GM19043 (cell line): ENCODE data around the gene PCNX1.
"Not testable (repeated sequence)": the region's sequence is repeated elsewhere in the genome, so short reads cannot be mapped to it uniquely, and the experiment has no call there.

Source experiments
- ATAC-seq: cut with Tn5 transposase; IDR thresholded peaks from one replicate; pipeline ENCODE4 v1.9.1; 2021; ENCODE audit warnings: low read depth; ENCODE audit not compliant: unreplicated experiment

The PCNX1 gene

DNA sequence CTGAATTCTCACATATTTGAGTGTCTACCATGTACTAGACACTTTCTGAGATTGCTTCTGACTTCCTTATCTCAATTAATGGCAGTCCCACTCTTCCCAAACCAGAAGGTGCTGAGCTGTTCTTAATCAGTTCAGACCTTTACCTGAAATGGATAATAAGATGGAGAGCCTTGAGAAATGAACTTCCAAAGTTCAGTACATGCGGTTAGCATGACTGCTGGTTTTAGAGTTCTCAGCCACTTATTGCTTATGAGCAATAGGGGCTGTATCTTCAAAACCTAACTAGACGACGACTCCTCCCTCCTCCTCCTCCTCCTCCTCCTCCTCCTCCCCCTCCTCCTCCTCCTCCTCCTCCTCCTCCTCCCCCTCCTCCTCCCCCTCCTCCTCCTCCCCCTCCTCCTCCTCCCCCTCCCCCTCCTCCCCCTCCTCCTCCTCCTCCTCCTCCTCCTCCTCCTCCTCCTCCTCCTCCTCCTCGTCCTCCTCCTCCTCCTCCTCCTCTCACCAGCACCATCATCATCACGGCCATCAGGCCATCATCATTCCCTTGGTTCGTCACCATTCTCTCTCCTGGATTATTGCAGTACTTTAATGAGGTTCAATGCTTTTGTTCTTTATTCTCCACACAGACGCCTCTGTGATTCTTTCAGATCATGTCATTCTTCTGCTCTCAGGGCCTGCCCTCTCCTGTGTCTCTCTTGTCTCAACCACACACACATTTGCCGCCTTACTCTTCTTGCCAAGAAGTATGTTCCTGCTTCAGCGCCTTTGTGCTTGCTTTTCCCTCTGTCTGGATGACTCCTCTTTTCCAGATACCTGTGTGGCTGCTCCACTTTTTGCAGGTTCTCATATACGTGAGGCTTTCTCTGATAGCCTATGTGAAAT is 2.7 kb downstream of the PCNX1 start:
- ATAC-seq: no peak

DNA sequence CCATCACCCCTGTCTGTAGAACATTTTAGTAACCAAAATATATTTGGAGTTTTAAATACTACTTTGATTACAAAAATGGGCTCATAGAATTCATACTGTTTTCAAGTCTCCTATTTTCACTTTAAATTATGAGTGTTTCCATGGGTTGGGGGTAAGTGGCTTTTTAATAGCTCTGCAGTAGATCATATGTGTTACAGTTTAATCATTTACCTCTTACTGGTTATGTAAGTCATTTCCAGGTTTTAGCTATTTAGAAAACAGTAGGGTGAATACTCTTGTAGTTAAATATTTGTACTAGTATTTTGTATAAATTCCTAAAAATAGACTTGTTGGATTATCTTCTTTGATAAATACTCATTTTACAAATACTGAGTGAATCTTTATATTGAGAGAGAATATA is 8.2 kb downstream of the PCNX1 start:
- ATAC-seq: no peak

DNA sequence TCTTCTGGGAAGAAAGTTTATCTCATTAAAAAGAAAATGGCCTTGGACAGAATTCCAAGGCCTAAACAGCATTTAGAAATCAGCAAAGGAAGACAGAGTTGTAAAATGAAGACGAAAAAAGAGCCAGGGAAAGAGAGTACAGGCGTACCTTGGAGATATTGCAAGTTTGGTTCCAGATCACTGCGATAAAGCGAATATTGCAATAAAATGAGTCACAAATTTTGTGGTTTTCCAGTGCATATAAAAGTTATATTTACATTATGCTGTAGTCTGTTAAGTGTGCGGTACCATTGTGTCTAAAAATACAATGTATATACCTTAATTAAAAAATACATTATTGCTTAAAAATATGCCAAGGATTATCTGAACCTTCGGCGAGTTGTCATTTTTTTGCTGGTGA is 9.0 kb downstream of the PCNX1 start:
- no peak for ATAC-seq

DNA sequence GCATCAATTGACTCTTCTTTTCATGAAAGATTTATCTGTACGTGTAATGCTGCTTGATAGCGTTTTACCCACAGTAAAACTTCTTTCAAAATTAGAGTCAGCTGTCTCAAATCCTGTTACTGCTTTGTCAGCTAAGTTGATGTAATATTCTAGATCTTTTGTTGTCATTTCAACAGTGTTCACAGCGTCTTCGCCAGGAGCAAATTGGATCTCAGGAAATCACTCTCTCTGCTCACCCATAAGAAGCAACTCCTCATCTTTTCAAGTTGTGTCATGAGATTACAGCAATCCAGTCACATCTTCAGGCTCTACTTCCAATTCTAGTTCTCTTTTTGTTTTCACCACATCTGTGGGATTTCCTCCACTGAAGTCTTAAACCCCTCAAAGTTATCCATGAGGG is 9.5 kb downstream of the PCNX1 start:
- ATAC-seq: no peak

DNA sequence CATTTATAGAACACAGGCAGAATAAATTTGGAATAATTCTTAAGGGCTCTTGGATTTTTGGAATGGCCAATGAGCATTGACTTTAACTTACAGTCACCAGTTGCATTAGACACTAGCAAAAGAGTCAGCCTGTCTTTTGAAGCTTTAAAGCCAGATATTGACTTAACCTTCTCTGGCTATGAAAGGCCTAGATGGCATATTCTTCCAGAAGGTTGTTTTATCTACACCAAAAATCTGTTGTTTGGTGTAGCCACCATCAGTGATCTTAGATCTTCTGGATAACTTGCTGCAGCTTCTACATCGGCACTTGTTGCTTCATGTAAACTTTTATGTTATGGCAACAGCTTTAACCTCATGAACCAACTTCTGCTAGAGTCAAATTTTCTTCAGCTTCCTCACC is 10.4 kb downstream of the PCNX1 start:
- ATAC-seq: no peak

DNA sequence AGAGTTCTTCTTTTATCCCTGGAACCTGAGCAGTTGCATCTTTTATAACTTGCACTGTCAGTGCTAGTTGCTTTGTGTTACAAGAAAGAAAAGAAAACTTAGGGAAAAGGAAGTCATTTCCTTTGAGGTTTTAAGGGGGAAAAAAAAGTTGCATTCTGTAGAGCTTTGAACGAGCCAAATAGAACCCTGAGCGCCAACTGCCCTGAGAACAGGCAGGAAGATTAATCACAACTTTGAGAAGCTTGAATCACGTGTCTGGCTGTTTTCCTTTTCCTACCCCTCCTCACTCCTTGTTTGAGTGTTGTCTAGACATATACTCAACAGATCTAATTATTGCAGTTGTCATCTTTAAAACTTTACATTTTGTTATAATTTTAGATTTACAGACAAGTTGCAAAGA is 12.5 kb downstream of the PCNX1 start:
- ATAC-seq: no peak

DNA sequence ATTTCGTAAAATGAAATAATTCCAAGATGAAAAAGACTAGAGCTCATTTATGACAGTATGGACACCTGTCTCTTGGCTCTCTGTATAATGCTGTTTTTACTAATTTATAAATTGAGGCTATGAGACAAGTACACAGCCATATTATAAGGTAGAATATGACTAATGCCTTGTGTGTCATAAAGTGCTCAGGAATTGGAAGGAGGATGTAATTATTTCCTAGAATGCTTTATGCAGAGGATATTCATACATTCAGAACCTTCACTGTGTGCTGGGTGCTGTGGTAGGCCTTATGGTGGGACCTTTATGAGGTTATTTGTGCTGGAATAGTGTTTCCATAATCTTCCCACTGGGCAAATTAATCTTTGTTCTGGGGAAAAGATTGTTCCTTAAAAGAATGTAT is 13.3 kb downstream of the PCNX1 start:
- no peak for ATAC-seq

DNA sequence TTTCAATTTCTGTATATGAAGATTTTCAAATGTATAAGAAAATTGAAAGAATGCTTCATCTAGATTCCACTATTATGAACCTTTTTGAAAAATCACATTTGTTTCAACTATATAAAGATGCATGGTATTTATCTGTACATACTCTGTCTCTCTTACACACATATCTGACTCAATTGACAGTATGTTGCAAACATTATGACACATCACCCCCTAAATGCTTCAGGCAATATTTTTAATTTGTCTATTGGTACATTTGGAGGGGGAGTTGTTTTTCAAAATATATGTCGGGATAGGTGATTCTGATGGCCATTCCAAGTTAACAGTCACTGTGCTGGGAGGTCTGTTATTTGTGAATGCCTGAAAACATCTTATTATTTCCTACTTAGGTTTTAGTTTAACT is 14.4 kb downstream of the PCNX1 start:
- ATAC-seq: no peak

DNA sequence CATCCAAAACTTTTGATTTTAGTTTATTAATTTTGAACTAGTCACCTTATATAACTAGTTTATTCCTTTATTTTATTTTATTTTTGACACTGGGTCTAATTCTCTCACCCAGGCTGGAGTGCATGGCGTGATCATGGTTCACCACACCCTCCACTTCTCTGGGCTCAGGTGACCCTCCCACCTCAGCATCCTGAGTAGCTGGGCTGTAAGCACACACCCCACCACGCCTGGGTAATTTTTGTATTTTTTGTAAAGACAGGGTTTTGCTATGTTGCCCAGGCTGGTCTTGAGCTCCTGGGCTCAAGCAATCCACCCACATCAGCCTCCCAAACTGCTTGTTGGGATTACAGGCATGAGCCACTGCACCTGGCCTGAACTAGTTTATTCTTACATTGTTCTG is 17.3 kb downstream of the PCNX1 start:
- ATAC-seq: no peak

DNA sequence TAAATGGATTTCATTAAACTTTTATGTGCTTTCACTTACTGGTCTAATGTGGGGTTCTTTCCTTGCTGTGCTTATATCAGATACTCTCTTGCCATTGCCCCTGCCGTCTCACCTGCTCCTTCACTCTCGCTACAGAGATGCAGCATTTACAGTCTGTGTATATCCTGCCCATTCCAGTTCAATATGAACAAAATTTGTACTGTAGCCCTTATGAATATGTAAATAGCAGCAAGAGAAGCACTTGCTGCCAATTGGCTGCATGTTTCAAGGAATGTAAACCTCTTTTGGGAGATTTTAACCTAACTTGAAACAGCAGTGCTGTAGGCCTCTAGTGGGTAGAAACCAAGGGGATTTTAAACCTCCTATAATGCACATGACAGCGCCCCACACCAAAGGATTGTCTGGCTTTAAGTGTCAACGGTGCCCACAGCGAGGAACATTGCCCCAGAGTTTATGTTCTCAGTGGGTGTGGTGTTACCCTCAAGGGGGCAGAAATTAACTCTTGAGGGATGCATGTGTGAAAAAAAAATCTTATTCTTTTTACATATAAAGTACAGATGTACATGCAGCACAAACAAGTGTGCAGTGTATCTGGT is 19.1 kb downstream of the PCNX1 start:
- no peak for ATAC-seq

DNA sequence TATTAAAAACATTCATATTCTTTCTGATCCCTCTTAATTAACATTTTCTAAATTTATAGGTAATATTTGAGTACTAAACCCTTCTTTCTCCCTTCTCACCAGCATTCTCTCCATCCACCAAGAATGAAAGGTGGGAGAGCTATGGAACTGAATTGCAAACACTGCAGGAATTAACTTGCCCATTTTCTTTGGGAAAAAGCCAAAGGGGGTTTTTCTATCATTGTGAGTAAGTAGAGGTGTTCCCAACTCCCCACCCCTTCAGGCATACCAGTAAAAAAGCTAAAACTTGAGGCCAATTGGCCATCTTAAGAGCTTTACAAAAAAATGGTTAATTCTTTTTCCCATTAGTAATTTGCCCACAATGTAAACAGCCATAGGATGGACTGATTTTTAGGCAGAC is 23.7 kb downstream of the PCNX1 start:
- no peak for ATAC-seq

DNA sequence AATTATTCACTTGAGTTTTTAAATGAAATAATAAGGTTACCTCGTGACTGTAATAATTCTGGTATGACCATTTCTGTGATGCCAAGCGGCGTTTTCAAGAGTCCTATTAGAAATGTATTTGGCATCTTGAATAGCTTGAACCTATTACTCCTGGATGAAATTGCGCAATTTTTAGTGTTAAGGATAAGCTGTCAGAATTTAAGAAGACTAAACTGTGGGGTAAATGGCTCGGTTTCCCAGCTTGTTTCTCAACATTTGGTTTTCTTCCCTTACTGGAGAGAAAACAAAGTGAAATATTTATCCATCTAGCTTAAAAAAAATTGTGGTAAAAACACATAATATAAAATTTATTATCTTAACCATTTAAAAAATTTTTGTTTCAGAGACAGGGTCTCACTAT is 26.8 kb downstream of the PCNX1 start:
- ATAC-seq: no peak

DNA sequence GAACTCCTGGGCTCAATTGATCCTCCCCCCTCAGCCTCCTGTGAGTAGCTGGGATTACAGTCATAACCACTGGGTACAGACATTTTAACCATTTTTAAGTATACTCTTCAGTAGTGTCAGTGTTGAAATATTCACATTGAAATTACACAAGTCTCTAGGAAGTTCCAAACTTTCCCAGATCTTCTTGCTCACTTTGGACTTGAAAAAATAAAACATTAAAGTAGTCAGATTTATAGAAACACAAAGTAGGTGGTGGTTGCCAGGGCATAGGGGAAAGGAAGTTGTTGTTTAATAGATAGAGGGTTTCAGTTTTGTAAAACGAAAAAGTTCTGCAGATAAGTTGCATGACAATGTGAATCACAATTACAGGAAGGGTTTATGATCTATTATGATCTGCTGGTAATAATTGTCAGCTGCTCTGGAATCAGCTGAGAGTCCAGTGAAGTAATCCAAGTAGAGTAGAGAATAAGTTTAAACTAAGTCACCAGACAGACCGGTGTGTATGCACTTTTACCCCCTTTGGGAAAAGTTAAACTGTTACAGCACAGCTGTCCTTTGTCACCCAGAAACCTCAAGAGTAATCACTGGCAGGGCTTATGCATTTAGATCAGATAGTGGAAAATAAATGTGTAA is 27.4 kb downstream of the PCNX1 start:
- peak; percentile 75 for ATAC-seq

DNA sequence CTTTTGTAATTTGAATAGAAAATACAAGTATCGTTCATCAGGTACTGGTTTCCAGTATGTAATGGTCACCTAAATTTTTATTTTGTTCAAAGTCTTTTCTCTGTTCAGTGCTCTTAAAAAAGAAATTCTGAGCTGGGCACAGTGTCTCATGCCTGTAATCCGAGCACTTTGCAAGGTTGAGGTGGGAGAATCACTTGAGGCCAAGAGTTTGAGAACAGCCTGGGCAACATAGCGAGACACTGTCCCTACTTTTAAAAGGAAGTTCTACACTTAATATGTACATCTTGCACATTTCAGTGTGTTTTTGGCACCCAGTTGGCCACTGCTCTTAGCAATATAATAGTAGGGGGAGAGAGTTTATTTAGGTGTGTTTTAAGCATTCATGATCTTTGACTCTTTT is 27.9 kb downstream of the PCNX1 start:
- no peak for ATAC-seq

DNA sequence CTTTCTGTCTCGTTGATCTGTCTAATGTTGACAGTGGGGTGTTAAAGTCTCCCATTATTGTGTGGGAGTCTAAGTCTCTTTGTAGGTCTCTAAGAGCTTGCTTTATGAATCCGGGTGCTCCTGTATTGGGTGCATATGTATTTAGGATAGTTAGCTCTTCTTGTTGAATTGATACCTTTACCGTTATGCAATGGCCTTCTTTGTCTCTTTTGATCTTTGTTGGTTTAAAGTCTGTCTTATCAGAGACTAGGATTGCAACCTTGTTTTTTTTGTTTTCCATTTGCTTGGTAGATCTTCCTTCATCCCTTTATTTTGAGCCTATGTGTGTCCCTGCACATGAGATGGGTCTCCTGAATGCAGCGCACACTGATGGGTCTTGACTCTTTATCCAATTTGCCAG is 32.4 kb downstream of the PCNX1 start:
- not testable (repeated sequence) for ATAC-seq

DNA sequence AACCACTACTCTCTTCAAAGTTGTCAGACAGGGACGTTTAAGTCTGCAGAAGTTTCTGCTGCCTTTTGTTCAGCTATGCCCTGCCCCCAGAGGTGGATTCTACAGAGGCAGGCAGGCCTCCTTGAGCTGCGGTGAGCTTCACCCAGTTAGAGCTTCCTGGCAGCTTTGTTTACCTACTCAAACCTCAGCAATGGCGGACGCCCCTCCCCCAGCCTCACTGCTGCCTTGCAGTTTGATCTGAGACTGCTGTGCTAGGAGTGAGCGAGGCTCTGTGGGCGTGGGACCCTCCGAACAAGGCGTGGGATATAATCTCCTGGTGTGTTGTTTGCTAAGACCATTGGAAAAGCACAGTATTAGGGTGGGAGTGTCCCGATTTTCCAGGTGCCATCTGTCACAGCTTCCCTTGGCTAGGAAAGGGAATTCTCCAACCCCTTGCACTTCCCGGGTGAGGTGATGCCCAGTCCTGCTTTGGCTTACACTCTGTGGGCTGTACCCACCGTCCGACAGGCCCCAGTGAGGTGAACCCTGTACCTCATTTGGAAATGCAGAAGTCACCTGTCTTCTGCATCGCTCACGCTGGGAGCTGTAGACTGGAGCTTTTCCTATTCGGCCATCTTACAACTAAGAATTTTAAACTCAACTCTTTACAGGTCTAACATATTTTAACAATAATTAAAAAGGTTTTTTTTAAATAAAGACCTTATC is 34.5 kb downstream of the PCNX1 start:
- not testable (repeated sequence) for ATAC-seq

DNA sequence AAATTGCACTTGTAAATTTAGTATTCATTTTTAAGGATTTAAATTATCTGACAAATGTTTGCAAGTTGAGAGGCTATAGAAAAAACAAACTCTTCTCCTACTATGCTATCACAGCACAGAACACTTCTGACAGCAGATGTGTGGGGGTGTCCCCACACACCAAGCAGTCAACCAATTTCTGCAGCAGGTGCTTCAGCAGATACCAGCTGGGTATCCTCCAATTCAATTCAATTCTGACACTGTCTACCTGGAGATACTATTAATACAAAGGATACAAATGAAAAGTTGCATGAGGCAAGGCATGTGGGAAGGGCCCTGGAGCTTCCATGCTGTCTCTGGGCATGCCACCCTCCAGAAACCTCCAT is 35.1 kb downstream of the PCNX1 start:
- ATAC-seq: no peak

DNA sequence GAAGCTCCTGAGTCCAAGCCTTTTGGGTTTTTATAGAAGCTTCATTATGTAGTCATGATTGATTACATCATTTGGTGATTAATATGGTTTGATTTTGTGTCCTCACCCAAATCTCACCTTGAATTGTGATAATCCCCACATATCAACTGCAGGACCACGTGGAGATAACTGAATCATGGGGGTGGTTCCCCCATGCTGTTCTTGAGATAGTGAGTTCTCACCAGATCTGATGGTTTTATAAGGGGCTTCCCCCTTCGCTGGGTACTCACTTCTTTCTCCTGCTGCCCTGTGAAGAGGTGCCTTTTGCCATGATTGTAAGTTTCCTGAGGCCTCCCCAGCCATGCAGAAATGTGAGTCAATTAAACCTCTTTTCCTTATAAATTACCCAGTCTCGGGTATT is 35.5 kb downstream of the PCNX1 start:
- not testable (repeated sequence) for ATAC-seq

DNA sequence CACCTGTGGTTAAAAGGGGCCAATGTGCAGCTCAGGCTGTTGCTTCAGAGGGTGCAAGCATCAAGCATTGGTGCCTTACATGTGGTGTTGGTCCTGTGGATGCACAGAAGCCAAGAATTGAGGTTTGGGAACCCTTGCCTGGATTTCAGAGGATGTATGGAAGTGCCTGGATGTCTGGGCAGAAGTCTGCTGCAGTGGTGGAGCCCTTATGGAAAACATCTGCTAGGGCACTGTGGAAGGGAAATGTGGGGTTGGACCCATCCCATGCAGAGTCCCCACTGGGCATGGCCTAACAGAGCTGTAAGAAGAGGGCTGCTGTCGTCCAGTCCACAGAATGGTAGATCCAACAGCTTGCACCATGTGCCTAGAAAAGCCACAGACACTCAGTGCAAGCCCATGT is 36.6 kb downstream of the PCNX1 start:
- no peak for ATAC-seq

DNA sequence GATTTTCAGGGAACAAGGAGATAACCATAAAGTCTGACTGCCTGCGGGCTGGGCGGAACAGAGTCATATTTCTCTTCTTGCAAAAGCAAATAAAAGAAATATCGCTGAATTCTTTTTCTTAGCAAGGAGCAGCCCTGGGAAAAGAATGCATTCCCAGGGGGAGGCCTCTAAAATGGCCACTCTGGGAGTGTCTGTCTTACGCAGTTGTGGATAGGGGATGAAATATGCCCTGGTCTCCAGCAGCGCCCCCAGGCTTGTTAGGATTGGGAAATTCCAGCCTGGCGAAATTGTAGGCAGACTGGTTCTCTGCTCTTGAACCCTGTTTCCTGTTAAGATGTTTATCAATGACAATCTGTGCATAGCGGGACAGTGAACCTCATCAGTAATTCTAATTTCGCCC is 40.5 kb downstream of the PCNX1 start:
- no peak for ATAC-seq

DNA sequence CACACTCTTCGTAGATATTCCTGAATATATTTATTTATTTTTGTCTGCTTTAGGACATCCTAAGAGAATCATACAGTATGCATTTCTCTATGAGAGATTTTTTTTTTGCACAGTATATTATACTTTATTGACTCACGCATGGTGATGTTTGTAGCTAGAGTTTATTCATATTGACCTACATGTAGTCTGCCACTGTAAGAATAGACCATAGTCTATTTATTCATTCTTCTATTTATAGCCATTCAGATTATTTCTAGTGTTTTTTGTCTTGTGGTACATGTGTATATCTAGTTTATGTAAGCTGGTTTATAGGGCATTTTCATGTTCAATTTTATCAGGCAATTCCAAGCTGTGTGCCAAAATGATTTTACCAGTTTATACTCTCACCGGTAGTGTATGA is 45.2 kb downstream of the PCNX1 start:
- ATAC-seq: no peak
